HG03565 (cell line): ENCODE measurements around the gene MAP4K3.
A peak's percentile ranks its signal among the peaks of the same experiment; 100 is the strongest.
"Not testable (repeated sequence)": the region's sequence is repeated elsewhere in the genome, so short reads cannot be mapped to it uniquely, and the experiment has no call there.

Source experiments
- ATAC-seq: cut with Tn5 transposase; IDR thresholded peaks from one replicate; pipeline ENCODE4 v1.9.1; 2021; ENCODE audit warnings: mild to moderate bottlenecking, moderate library complexity; ENCODE audit not compliant: unreplicated experiment

Gene MAP4K3

GRCh38 chr2:39409697-39410389, 27.2 kb downstream of the MAP4K3 start:
- ATAC-seq, result no peak

- no peak for ATAC-seq
Observed at GRCh38 chr2:39408351-39409136, 28.5 kb downstream of the MAP4K3 start.

GRCh38 chr2:39407516-39408296, 29.4 kb downstream of the MAP4K3 start:
- no peak for ATAC-seq

GRCh38 chr2:39405364-39405763, 31.7 kb downstream of the MAP4K3 start:
- no peak for ATAC-seq

GRCh38 chr2:39403311-39403710, 33.8 kb downstream of the MAP4K3 start:
- no peak for ATAC-seq

GRCh38 chr2:39401319-39401718, 35.8 kb downstream of the MAP4K3 start:
- ATAC-seq, result no peak

GRCh38 chr2:39399570-39399969, 37.5 kb downstream of the MAP4K3 start:
- no peak for ATAC-seq

GRCh38 chr2:39395313-39395712, 41.8 kb downstream of the MAP4K3 start:
- ATAC-seq, result no peak

- no peak for ATAC-seq
Observed at GRCh38 chr2:39394516-39394961, 42.5 kb downstream of the MAP4K3 start.

- no peak for ATAC-seq
Observed at GRCh38 chr2:39392672-39393071, 44.4 kb downstream of the MAP4K3 start.

- ATAC-seq, result no peak
Observed at GRCh38 chr2:39390216-39390615, 46.9 kb downstream of the MAP4K3 start.

- ATAC-seq, result no peak
Observed at GRCh38 chr2:39386064-39386463, 51.0 kb downstream of the MAP4K3 start.

GRCh38 chr2:39385172-39385571, 51.9 kb downstream of the MAP4K3 start:
- no peak for ATAC-seq

- not testable (repeated sequence) for ATAC-seq
Observed at GRCh38 chr2:39384071-39384470, 53.0 kb downstream of the MAP4K3 start.

- no peak for ATAC-seq
Observed at GRCh38 chr2:39383146-39383545, 53.9 kb downstream of the MAP4K3 start.

GRCh38 chr2:39381653-39382052, 55.4 kb downstream of the MAP4K3 start:
- no peak for ATAC-seq

GRCh38 chr2:39380525-39381150, 56.4 kb downstream of the MAP4K3 start:
- no peak for ATAC-seq

- peak; percentile 67 for ATAC-seq
Observed at GRCh38 chr2:39379643-39380524, 57.2 kb downstream of the MAP4K3 start.

- ATAC-seq, result no peak
Observed at GRCh38 chr2:39378968-39379367, 58.1 kb downstream of the MAP4K3 start.
